ENCODE data around the gene ZNF521.

ZNF521 gene

GRCh38 chr18:25228410-25228809 is 123.6 kb downstream of the ZNF521 start:
- H3K4me3 ChIP-seq (replicated peaks in 1 of 2; ENCODE audit: low read depth in 2 of 2, low read length in 2 of 2): no peak overlapping the region
- no peak for DNase-seq (ENCODE audit: low read depth in 2 of 2)
- TF ChIP-seq CTCF (IDR thresholded peaks at IDR 0.05; ENCODE audit: low read depth, low read length): no peak

DNA sequence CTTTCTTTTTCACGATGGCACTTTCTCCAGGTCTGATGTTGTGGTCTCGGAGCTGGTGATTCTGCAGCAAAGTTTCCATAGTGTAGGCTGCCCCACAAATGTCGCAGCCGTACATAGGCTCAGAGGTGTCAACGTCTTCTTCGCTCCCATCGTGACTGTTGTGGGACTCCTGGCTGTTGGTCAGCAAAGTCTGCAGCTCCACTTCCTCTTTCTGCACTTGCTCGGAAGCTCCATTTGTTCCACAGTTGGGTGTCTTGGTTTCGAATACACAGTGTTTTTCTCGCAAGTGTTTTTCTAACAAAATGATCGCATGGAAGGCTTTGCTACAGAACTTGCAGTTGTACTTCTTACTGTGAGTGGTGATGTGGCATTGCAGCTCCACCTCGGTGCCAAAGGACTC is 126.8 kb downstream of the ZNF521 start:
- TF ChIP-seq CTCF (IDR thresholded peaks at IDR 0.05; ENCODE audit: low read depth, low read length): no peak
- no peak for DNase-seq (ENCODE audit: low read depth in 2 of 2)
- H3K4me3 ChIP-seq (replicated peaks in 1 of 2; ENCODE audit: low read depth in 2 of 2, low read length in 2 of 2): no peak overlapping the region

DNA sequence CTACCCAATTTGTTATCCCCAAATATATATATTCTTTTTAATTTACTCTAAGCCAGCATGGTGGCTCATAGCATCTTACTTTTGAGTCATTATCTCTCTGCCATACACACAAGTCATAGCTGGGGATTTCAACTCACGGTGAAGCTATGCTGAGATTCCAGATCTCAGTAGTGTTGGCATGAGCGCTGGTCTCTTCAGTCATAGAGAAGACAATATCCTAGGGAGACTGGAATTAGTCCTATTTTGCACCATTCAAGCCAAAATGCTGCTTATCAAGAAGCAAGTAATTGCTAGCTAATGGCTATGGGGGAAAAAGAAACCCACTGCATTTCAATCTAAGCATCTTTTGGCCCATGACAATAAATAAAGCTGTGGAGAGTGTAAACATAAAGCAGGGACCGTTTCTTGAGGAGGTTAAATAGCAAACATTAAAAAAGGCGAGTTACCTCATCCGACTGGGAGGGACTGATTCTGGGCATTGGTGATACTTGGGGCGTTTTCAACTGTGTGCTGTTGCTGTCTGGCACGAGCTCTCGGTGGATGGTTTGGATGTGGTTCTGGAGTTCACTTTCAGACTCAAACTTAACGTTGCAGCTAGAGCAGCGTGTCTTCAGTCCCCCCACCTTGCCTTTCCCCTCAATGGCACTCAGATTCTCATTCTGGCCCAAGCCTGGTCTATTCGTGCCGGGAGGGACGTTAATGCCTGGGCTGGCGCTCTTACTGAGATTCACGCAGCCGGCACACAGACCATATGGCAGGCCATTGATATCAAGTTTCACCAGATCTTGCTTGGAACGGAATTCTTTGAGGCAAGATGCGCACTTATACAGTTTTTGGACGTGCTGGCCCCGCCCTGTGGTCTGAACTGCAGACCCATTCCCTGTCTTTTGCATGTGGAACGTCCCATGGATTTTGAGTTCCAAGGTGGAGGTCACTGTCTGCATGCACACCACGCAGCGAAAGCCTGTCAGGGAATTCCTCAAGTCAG is 127.8 kb downstream of the ZNF521 start:
- no peak for TF ChIP-seq CTCF (IDR thresholded peaks at IDR 0.05; ENCODE audit: low read depth, low read length)
- no peak overlapping the region for H3K4me3 ChIP-seq (replicated peaks in 1 of 2; ENCODE audit: low read depth in 2 of 2, low read length in 2 of 2)
- no peak for DNase-seq (ENCODE audit: low read depth in 2 of 2)

- no peak for DNase-seq (ENCODE audit: low read depth in 2 of 2)
- no peak for TF ChIP-seq CTCF (IDR thresholded peaks at IDR 0.05; ENCODE audit: low read depth, low read length)
- H3K4me3 ChIP-seq (replicated peaks in 1 of 2; ENCODE audit: low read depth in 2 of 2, low read length in 2 of 2): no peak overlapping the region
Measured at GRCh38 chr18:25223211-25223610, 128.8 kb downstream of the ZNF521 start.

GRCh38 chr18:25222648-25223047 is 129.3 kb downstream of the ZNF521 start:
- DNase-seq (ENCODE audit: low read depth in 2 of 2): no peak
- TF ChIP-seq CTCF (IDR thresholded peaks at IDR 0.05; ENCODE audit: low read depth, low read length): no peak
- no peak overlapping the region for H3K4me3 ChIP-seq (replicated peaks in 1 of 2; ENCODE audit: low read depth in 2 of 2, low read length in 2 of 2)

DNA sequence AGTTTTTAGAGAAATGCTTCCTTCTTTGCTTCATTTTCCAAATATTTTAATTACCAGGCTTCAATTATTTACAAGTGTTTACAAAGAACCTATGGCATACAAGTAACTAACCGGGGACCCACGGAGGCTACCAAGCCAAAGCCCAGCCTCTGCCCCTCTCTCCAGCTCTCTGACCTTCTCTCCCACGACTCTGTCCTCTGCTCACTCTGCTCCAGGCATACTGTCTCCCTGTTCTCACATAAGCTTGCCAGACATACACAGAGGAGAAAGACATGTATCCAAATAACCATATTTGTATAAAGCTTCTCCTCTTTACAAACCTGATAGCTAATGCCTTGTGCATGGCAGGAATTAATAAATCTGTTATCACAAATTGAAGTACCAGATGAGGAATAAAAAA is 141.3 kb downstream of the ZNF521 start:
- DNase-seq (ENCODE audit: low read depth in 2 of 2): no peak
- no peak for TF ChIP-seq CTCF (IDR thresholded peaks at IDR 0.05; ENCODE audit: low read depth, low read length)
- H3K4me3 ChIP-seq (replicated peaks in 1 of 2; ENCODE audit: low read depth in 2 of 2, low read length in 2 of 2): no peak overlapping the region
